Measurements from ENCODE around the gene FGF4.

GRCh38 chr11:69816671-69817070, 41.5 kb upstream of the FGF4 start:
- no peak for TF ChIP-seq POLR2A (IDR thresholded peaks at IDR 0.05)
- no peak for TF ChIP-seq CTCF (IDR thresholded peaks at IDR 0.05)

Measured in heart left ventricle (tissue), 13 donors.